CD4-positive, alpha-beta T cell treated with Interleukin-21 for 1 hour (primary cell): ENCODE results near the gene CLUH.
A peak's percentile ranks its signal among the peaks of the same experiment; 100 is the strongest.
"Not testable (repeated sequence)": the region's sequence is repeated elsewhere in the genome, so short reads cannot be mapped to it uniquely, and the experiment has no call there.

ENCODE experiments used
- DNase-seq: peaks from one replicate; pipeline ENCODE4 v3.0.0-alpha.2; 2020

Gene CLUH

GRCh38 chr17:2700030-2700490 lies 11.5 kb downstream of the CLUH start:
- DNase-seq, result no peak

GRCh38 chr17:2699216-2699805 lies 12.3 kb downstream of the CLUH start:
- DNase-seq, result not testable (repeated sequence)

- no peak for DNase-seq
Observed at GRCh38 chr17:2697611-2698162, 13.9 kb downstream of the CLUH start.

- no peak for DNase-seq
Observed at GRCh38 chr17:2695961-2696760, 15.4 kb downstream of the CLUH start.

GRCh38 chr17:2695243-2695960 lies 16.2 kb downstream of the CLUH start:
- DNase-seq, result no peak

- no peak for DNase-seq
Observed at GRCh38 chr17:2694381-2695242, 17.0 kb downstream of the CLUH start.

GRCh38 chr17:2693561-2694380 lies 17.8 kb downstream of the CLUH start:
- DNase-seq, result no peak

GRCh38 chr17:2692781-2693135 lies 18.8 kb downstream of the CLUH start:
- no peak for DNase-seq

GRCh38 chr17:2691965-2692780 lies 19.4 kb downstream of the CLUH start:
- DNase-seq, result no peak

- no peak for DNase-seq
Observed at GRCh38 chr17:2691069-2691871, 20.3 kb downstream of the CLUH start.

- no peak for DNase-seq
Observed at GRCh38 chr17:2690165-2691068, 21.1 kb downstream of the CLUH start.

GRCh38 chr17:2689411-2690164 lies 22.0 kb downstream of the CLUH start:
- peak; percentile 56 for DNase-seq

- DNase-seq, result no peak
Observed at GRCh38 chr17:2688351-2689342, 22.9 kb downstream of the CLUH start.

GRCh38 chr17:2687074-2687418 lies 24.5 kb downstream of the CLUH start:
- no peak for DNase-seq

- no peak for DNase-seq
Observed at GRCh38 chr17:2685696-2686095, 25.9 kb downstream of the CLUH start.

- no peak for DNase-seq
Observed at GRCh38 chr17:2684549-2684948, 27.0 kb downstream of the CLUH start.

- DNase-seq, result no peak
Observed at GRCh38 chr17:2683912-2684311, 27.7 kb downstream of the CLUH start.
